AG10803 (cell line): ENCODE measurements around the gene TMEM37.

Experiments
- DNase-seq: peaks from one replicate; pipeline ENCODE4 v3.0.0; 2010; ENCODE audit warnings: low read depth
- H3K4me3 ChIP-seq: 2 replicates; pipeline ENCODE4 v1.5.1; 2011; ENCODE audit warnings: mild to moderate bottlenecking, low read length, control low read depth
- TF ChIP-seq, protein P1 (sequence below): conservative IDR thresholded peaks from 2 replicates; pipeline ENCODE4 v1.5.1; 2011; ENCODE audit warnings: mild to moderate bottlenecking, low read length, control low read depth, inconsistent platforms

The TMEM37 gene

DNA sequence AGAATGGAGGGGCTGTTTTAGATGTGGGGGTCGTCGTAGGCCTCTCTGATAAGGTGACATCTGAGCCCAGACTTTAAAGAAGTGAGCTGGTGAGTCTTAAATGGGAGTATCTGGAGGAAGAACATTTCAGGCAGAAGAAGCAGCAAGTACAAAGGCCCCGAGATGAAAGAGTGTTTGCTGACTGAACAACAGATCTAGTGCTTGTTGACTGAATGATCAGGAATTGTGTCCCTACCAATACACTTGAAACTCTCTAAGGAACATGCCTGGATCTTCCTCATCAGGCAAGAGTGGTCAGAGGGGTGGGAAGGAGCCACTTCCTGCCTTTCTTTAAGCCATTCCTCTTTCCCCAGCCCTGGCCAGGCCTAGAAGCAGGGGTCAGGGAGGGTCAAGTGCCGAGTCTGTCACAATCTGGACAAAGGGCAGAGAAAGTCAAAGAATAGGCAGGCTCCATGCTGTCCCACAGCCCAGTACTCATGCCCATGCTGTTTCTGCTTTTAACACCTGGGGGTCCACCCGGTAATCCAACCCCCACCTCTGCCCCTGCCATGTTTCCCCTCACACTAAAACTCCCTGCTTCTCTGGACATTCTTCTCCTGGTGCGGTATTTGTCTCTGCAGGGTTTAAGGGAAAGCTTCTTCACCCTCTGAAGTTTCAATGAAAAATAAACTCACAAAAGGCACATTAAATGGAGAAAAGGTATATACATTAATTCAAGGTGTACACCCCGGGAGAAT, 3.0 kb upstream of the TMEM37 start:
- TF ChIP-seq, protein P1, sequence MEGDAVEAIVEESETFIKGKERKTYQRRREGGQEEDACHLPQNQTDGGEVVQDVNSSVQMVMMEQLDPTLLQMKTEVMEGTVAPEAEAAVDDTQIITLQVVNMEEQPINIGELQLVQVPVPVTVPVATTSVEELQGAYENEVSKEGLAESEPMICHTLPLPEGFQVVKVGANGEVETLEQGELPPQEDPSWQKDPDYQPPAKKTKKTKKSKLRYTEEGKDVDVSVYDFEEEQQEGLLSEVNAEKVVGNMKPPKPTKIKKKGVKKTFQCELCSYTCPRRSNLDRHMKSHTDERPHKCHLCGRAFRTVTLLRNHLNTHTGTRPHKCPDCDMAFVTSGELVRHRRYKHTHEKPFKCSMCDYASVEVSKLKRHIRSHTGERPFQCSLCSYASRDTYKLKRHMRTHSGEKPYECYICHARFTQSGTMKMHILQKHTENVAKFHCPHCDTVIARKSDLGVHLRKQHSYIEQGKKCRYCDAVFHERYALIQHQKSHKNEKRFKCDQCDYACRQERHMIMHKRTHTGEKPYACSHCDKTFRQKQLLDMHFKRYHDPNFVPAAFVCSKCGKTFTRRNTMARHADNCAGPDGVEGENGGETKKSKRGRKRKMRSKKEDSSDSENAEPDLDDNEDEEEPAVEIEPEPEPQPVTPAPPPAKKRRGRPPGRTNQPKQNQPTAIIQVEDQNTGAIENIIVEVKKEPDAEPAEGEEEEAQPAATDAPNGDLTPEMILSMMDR, result no peak
- no peak for DNase-seq
- no peak overlapping the region for H3K4me3 ChIP-seq

GRCh38 chr2:119429225-119429981, 2.3 kb upstream of the TMEM37 start:
- TF ChIP-seq, protein P1, result no peak
- no peak overlapping the region for H3K4me3 ChIP-seq
- DNase-seq, result peak; percentile 3

DNA sequence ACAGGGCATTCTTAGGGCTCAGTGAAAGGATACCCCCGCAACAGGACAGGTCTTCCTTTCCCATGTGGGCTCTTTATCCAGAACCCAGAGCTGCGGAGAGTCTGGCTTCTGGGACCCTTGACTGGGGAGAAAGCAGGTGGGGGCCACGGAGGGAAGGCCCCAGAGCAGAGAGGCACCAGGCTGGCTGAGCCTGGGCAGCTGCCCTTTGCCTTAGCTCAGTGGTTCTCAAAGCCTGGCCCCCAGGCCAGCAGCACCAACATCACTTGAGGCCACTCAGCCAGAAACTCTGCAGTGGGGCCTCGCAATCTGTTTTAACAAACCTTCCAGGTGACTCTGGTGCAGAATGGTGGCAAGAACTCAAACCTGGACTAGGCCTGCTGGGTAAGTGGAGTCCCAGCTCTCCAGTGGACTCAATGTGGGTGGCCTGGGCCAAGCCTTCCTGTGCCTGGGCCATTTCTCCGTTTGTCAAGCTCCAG, 1.6 kb upstream of the TMEM37 start:
- no peak overlapping the region for H3K4me3 ChIP-seq
- TF ChIP-seq, protein P1, result no peak
- DNase-seq, result no peak

DNA sequence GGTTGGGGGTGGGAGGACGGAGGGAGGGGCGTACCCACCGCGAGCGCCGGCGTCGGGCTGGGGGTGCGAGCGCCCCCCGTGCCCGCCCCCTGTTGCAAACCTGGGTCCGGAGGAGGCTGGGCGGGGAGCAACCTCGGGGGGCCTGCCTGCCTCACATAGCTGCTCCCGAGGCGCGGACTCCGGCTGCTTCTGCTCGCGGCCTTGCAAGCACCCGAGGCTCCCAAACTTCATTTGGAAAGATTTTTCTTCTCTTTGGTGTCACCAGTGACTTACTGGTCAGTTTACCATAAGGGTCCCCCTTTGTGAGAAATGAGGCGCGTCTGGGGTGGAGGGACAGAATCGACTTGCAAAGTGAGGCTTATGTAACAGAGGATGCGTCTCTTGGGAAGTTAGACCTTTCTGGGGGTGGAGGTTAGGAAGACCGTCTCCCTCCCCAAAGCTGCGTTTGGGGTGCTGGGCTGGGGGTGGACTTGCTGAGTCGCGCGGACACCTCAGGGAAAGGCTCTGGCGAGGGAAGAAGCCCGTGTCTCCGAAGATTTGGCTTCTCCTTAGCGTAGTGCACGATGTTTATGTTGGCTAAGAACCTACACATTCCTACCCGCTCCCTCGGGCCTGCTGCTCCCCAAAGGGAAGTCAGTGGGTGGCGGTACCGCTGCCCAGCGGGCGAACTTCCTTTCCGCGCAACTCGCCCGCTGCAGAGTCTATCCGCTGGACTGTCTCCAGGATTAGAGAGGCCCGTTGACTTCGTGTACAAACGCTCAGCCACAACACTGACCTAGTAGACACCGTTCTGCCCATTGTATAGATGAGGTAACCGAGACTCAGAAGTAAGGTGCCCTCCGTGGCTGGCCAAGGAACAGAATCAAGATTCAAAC, 559 bp downstream of the TMEM37 start:
- peak; percentile 26 for DNase-seq
- peak overlapping the region; percentile 22 for H3K4me3 ChIP-seq

DNA sequence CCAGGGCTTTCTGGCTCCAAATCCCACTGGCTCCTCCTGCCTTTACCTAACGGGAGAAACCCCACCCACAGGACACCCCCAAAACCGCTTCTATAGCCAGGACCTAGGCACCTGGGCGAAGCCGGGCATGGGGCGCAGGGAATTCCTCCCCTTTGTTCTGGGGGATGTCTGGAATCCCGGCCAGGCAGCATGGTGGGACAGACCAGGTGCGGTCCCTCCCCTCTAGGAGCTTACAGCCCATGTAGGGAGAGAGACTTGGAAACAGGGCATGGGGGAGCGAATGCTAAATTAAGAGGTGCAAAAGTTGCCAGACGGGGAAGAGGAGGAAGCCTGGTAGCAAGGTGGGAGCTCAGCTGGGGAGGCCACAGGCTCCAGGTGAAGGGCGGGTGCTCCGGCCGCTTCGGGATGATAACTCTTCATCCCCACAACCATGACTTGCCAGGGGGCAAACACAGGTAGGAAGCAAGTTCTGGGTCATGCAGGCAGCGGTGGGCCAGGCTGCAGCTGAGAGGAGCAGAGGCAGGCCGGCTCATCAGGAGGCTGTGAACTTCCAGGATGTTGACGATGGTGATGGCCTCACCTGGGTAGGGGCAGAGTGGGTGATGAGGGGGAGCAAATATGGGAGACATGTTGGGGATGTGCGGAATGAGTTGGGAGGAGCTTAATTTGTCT, 1.3 kb downstream of the TMEM37 start:
- DNase-seq, result no peak
- no peak overlapping the region for H3K4me3 ChIP-seq
- TF ChIP-seq, protein P1, result no peak

More for the DNA sequence above, 559 bp downstream of the TMEM37 start:
- TF ChIP-seq, protein P1, result no peak

DNA sequence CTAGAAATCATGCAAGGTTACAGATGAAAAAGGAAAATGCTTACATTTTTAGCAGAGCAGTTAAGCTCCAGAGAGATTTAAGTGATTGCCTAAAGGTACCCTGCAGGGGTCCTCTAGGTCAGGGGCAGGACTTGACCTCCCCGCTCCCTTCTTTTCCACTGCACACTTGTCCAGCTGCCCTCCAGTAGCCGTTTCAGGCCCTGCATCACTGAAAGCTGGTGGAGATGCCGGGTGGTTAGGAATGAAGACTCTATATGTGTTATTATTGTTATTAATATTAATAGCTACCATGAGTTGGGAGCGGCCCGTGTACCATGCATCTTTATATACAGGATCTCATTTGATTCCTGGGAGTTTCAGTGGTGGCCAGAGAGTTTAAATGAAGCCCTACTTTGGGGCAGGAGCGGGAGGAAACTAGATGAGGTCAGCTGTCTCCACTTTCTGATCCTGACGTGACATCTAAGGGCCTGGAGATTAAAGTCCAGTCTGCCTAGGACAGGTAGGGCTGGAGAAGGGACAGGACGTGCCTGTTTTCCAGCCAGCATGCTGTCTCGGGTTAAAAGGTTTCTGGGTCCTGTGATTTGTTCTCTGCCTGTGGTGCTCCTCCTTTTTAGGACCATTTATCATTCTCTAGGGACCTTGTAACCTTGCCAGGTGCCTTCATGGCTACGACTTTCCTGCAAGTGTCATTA, 2.1 kb downstream of the TMEM37 start:
- no peak overlapping the region for H3K4me3 ChIP-seq
- DNase-seq, result no peak
- TF ChIP-seq, protein P1, result no peak
